Activated CD4-positive, alpha-beta T cell treated with anti-CD3 and anti-CD28 coated beads, Interleukin-2, amount 10 ng/mL, durations not matched to agents 24 days and 14 days (primary cell): ENCODE measurements around the gene TMIGD3. TPM values are rescaled to one million over a fixed set of nuclear protein-coding genes. Genes with fewer than 3 reads are reported as not detected.
A peak's percentile ranks its signal among the peaks of the same experiment; 100 is the strongest.

Source experiments
- DNase-seq: peaks from one replicate; pipeline ENCODE4 v3.0.0; 2022
- H3K27ac Mint-ChIP-seq: one replicate; pipeline ENCODE4 v1.8.0; 2022; ENCODE audit warnings: mild to moderate bottlenecking, mixed read lengths
- H3K27me3 Mint-ChIP-seq: one replicate; pipeline ENCODE4 v1.8.0; 2022; ENCODE audit warnings: mixed read lengths
- H3K36me3 Mint-ChIP-seq: one replicate; pipeline ENCODE4 v1.8.0; 2022; ENCODE audit warnings: low read depth, mild to moderate bottlenecking, mixed read lengths
- H3K4me1 Mint-ChIP-seq: one replicate; pipeline ENCODE4 v1.8.0; 2021; ENCODE audit warnings: mixed read lengths
- H3K4me3 Mint-ChIP-seq: one replicate; pipeline ENCODE4 v1.8.0; 2022; ENCODE audit warnings: mild to moderate bottlenecking, moderate library complexity, mixed read lengths
- H3K9me3 Mint-ChIP-seq: one replicate; pipeline ENCODE4 v1.8.0; 2021; ENCODE audit warnings: mixed read lengths
- intact Hi-C: fragments of 100-400 bp; cut with micrococcal nuclease; formaldehyde crosslinking; loops from one replicate; pipeline ENCODE4 v1.15.1; 2023
- total RNA-seq: library from RNA; stranded (reverse); gene quantifications from 2 replicates; pipeline ENCODE4 v1.2.3, GENCODE V29; 2022

The TMIGD3 gene
- total RNA-seq, 1 donor from 2014 or later, result not detected

GRCh38 chr1:111499026-111499785 is 4.2 kb downstream of the TMIGD3 start:
- Mint-ChIP-seq H3K4me1 (peaks cover 37% of the 10 kb centered on the region), H3K27me3 (peaks cover 2% of the 10 kb centered on the region), H3K9me3 (peaks cover 24% of the 10 kb centered on the region), H3K36me3 (peaks cover 18% of the 10 kb centered on the region), H3K27ac (no peak overlapping the region), H3K4me3 (no peak overlapping the region)
- intact Hi-C loops, result no loop called here
- DNase-seq, result no peak

GRCh38 chr1:111497592-111497991 is 5.8 kb downstream of the TMIGD3 start:
- Mint-ChIP-seq H3K27me3 (peaks cover 2% of the 10 kb centered on the region), H3K9me3 (peaks cover 33% of the 10 kb centered on the region), H3K27ac (peak overlapping the region; percentile 42), H3K4me3 (no peak overlapping the region), H3K36me3 (peaks cover 18% of the 10 kb centered on the region), H3K4me1 (peaks cover 22% of the 10 kb centered on the region)
- intact Hi-C loops, result loop anchor here (2.0 kb wide), 1 partner anchor 21 kb away; no protein-coding TSS in a partner anchor
- DNase-seq, result no peak

GRCh38 chr1:111496398-111496797 is 7.0 kb downstream of the TMIGD3 start:
- Mint-ChIP-seq H3K27ac (peak overlapping the region; percentile 48), H3K4me1 (peaks cover 22% of the 10 kb centered on the region), H3K27me3 (peaks cover 2% of the 10 kb centered on the region), H3K9me3 (peaks cover 33% of the 10 kb centered on the region), H3K4me3 (no peak overlapping the region), H3K36me3 (peaks cover 18% of the 10 kb centered on the region)
- DNase-seq, result no peak
- intact Hi-C loops, result loop anchor here (2.0 kb wide), 1 partner anchor 20 kb away; no protein-coding TSS in a partner anchor

- H3K27ac Mint-ChIP-seq, result no peak overlapping the region
- DNase-seq, result no peak
- H3K4me3 Mint-ChIP-seq, result no peak overlapping the region
- intact Hi-C loops, result no loop called here
- peaks cover 5% of the 10 kb centered on the region for H3K27me3 Mint-ChIP-seq
- peaks cover 3% of the 10 kb centered on the region for H3K4me1 Mint-ChIP-seq
- peaks cover 20% of the 10 kb centered on the region for H3K9me3 Mint-ChIP-seq
- peaks cover 8% of the 10 kb centered on the region for H3K36me3 Mint-ChIP-seq
These were observed 12.4 kb downstream of the TMIGD3 start for GRCh38 chr1:111491070-111491469.

- no peak overlapping the region for H3K4me3 Mint-ChIP-seq
- H3K36me3 Mint-ChIP-seq, result peaks cover 5% of the 10 kb centered on the region
- peaks cover 19% of the 10 kb centered on the region for H3K9me3 Mint-ChIP-seq
- no peak overlapping the region for H3K27ac Mint-ChIP-seq
- no peak for DNase-seq
- H3K4me1 Mint-ChIP-seq, result no peaks in the 10 kb centered on the region
- H3K27me3 Mint-ChIP-seq, result peaks cover 5% of the 10 kb centered on the region
- intact Hi-C loops, result no loop called here
These were observed 13.2 kb downstream of the TMIGD3 start for GRCh38 chr1:111490220-111490619.

GRCh38 chr1:111489604-111490003 is 13.8 kb downstream of the TMIGD3 start:
- no peak for DNase-seq
- Mint-ChIP-seq H3K9me3 (peaks cover 12% of the 10 kb centered on the region), H3K4me3 (no peak overlapping the region), H3K4me1 (no peaks in the 10 kb centered on the region), H3K36me3 (no peaks in the 10 kb centered on the region), H3K27me3 (peaks cover 5% of the 10 kb centered on the region), H3K27ac (no peak overlapping the region)
- intact Hi-C loops, result no loop called here

GRCh38 chr1:111488669-111489068 is 14.8 kb downstream of the TMIGD3 start:
- Mint-ChIP-seq H3K27me3 (peaks cover 8% of the 10 kb centered on the region), H3K4me3 (no peak overlapping the region), H3K4me1 (no peaks in the 10 kb centered on the region), H3K9me3 (peaks cover 4% of the 10 kb centered on the region), H3K27ac (no peak overlapping the region), H3K36me3 (no peaks in the 10 kb centered on the region)
- DNase-seq, result no peak
- intact Hi-C loops, result no loop called here

GRCh38 chr1:111487133-111487532 is 16.3 kb downstream of the TMIGD3 start:
- intact Hi-C loops, result no loop called here
- Mint-ChIP-seq H3K27me3 (peaks cover 14% of the 10 kb centered on the region), H3K4me3 (no peak overlapping the region), H3K4me1 (peaks cover 5% of the 10 kb centered on the region), H3K36me3 (no peaks in the 10 kb centered on the region), H3K9me3 (no peaks in the 10 kb centered on the region), H3K27ac (no peak overlapping the region)
- DNase-seq, result no peak

- no peaks in the 10 kb centered on the region for H3K9me3 Mint-ChIP-seq
- peaks cover 8% of the 10 kb centered on the region for H3K4me1 Mint-ChIP-seq
- intact Hi-C loops, result no loop called here
- no peak for DNase-seq
- no peaks in the 10 kb centered on the region for H3K36me3 Mint-ChIP-seq
- H3K27ac Mint-ChIP-seq, result no peak overlapping the region
- H3K27me3 Mint-ChIP-seq, result peaks cover 14% of the 10 kb centered on the region
- H3K4me3 Mint-ChIP-seq, result no peak overlapping the region
These were observed 17.0 kb downstream of the TMIGD3 start for GRCh38 chr1:111486431-111486830.

DNA sequence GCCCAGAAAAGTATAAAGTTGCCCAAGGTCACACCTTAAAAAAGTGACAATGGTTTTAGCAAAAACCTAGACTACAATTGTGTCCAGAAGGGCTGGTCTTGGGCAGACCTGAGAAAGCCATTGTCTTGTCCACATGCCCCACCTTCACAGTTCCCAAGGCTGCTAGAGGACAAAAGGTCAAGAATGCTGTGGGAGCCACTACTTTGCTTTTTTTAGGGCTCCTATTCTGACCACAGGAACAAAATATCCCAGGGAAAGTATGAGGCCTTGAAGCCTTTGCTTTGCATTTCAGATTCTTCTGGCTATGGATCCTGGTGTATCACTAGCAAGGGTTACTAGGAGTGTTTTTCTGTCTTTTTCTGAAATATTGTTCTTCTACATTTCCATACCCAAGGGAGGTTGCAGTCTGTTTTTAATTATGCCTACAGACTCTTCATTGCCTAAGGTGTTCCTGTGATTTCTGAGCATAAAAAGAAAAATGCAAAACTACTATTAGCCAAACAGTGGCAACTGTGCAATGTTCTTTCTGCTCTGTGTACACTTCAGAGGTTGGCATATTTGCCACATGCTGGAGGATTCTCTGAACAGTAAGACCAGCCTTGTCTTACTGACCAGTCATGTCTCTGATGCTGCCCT is 18.9 kb downstream of the TMIGD3 start:
- H3K4me1 Mint-ChIP-seq, result peaks cover 8% of the 10 kb centered on the region
- no peaks in the 10 kb centered on the region for H3K9me3 Mint-ChIP-seq
- no peak overlapping the region for H3K27ac Mint-ChIP-seq
- no peaks in the 10 kb centered on the region for H3K36me3 Mint-ChIP-seq
- H3K27me3 Mint-ChIP-seq, result peaks cover 15% of the 10 kb centered on the region
- intact Hi-C loops, result no loop called here
- no peak overlapping the region for H3K4me3 Mint-ChIP-seq
- DNase-seq, result no peak

GRCh38 chr1:111483876-111484275 is 19.6 kb downstream of the TMIGD3 start:
- peaks cover 8% of the 10 kb centered on the region for H3K4me1 Mint-ChIP-seq
- H3K4me3 Mint-ChIP-seq, result no peak overlapping the region
- H3K27ac Mint-ChIP-seq, result no peak overlapping the region
- intact Hi-C loops, result no loop called here
- no peaks in the 10 kb centered on the region for H3K9me3 Mint-ChIP-seq
- no peaks in the 10 kb centered on the region for H3K36me3 Mint-ChIP-seq
- no peak for DNase-seq
- peaks cover 15% of the 10 kb centered on the region for H3K27me3 Mint-ChIP-seq

DNA sequence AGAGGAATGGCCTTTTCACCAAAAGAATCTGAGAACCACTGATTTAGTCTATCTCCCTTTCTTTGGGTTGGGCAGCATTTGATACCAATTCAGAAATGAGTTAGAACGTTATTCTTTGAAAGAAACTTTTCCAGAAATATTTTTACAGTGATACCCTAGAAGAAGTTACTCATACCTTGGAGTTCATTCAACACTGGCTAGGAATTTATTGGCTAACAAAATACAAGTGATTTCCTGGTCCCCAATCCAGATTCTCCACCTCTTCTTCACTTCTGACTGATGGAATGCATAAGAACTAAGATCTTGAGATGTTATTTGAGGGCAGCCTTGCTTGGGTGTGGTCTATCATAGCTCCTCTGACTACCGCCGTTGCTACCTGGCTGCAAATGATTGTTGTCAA is 20.3 kb downstream of the TMIGD3 start:
- peaks cover 15% of the 10 kb centered on the region for H3K27me3 Mint-ChIP-seq
- H3K4me1 Mint-ChIP-seq, result peaks cover 8% of the 10 kb centered on the region
- peaks cover under 1% of the 10 kb centered on the region for H3K9me3 Mint-ChIP-seq
- no peak overlapping the region for H3K4me3 Mint-ChIP-seq
- peaks cover 3% of the 10 kb centered on the region for H3K36me3 Mint-ChIP-seq
- H3K27ac Mint-ChIP-seq, result no peak overlapping the region
- DNase-seq, result no peak
- intact Hi-C loops, result no loop called here

DNA sequence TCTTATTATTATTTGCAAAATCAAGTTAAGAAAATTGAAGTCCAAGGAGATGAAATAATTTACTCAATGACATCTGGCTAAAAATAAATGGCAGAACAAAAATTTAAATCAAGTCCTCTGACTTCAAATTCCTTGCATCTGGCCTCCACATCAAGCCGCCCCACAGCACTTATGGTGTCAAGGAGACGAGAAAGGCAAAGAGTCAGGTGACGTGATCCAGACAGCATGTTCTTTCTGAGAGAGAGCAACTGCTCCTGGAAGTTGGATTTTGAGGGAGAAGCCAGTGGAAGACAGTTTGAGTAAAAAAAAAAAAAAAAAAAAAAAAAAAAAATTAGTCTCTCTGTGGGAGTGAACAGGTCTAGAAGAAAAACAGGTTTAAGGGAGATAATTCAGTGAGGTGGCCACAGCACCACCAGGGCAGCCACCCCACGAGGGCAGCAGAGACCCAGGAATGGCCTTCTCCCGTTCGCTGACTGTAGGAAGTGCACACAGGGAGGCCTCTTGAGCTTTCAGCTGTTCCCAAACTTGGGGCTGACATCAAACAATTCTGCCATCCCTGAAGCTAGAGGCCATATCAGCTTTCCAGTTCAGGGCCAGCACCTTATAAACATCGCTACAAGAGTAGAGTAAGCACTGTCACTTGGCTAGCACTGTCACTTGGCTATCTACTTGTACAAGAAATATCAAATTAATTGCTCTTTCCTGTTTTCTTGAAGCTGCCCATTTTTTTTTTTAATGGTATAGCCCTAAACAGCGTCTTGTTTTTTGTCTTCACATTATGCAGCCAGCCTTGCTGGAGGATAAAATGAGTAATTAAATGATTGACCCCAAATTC is 21.8 kb downstream of the TMIGD3 start:
- intact Hi-C loops, result loop anchor here (1.0 kb wide), 2 partner anchors 266 to 288 kb away; no protein-coding TSS in a partner anchor
- Mint-ChIP-seq H3K4me1 (peaks cover 23% of the 10 kb centered on the region), H3K27ac (no peak overlapping the region), H3K36me3 (peaks cover 8% of the 10 kb centered on the region), H3K9me3 (peaks cover 5% of the 10 kb centered on the region), H3K27me3 (peaks cover 16% of the 10 kb centered on the region), H3K4me3 (no peak overlapping the region)
- DNase-seq, result peak; percentile 89

- H3K27ac Mint-ChIP-seq, result no peak overlapping the region
- peaks cover 30% of the 10 kb centered on the region for H3K4me1 Mint-ChIP-seq
- peaks cover 5% of the 10 kb centered on the region for H3K9me3 Mint-ChIP-seq
- H3K27me3 Mint-ChIP-seq, result peaks cover 16% of the 10 kb centered on the region
- intact Hi-C loops, result loop anchor here (1.0 kb wide), 2 partner anchors 267 to 289 kb away; no protein-coding TSS in a partner anchor
- H3K4me3 Mint-ChIP-seq, result no peak overlapping the region
- H3K36me3 Mint-ChIP-seq, result peaks cover 8% of the 10 kb centered on the region
- no peak for DNase-seq
These were observed 22.8 kb downstream of the TMIGD3 start for GRCh38 chr1:111480674-111481073.
